Astrocyte (in vitro differentiated cells and primary cell): ENCODE data around the gene CRAT. TPM values are rescaled to one million over a fixed set of nuclear protein-coding genes. Genes with fewer than 3 reads are reported as not detected.

ENCODE experiments used
- DNase-seq: peaks from one replicate; pipeline ENCODE4 v3.0.0-alpha.2; 2010; ENCODE audit warnings: low read depth
- FAIRE-seq: peaks from 2 replicates; lab custom pipeline; 2011; peaks lifted over from hg19 to GRCh38; lab: Jason Lieb, UNC
- H2AFZ ChIP-seq: 2 replicates; pipeline ENCODE4 v1.6.0; 2012; ENCODE audit warnings: low read depth, low read length, inconsistent platforms
- H3K27ac ChIP-seq: 2 replicates; pipeline ENCODE4 v1.5.1; 2011; ENCODE audit warnings: low read depth, low read length, inconsistent platforms
- H3K27me3 ChIP-seq: 2 replicates; pipeline ENCODE4 v1.6.0; 2011; ENCODE audit warnings: low read length, inconsistent platforms; ENCODE audit not compliant: insufficient read depth
- H3K36me3 ChIP-seq: 2 replicates; pipeline ENCODE4 v1.5.1; 2011; ENCODE audit warnings: low read length, inconsistent platforms; ENCODE audit not compliant: insufficient read depth
- H3K4me1 ChIP-seq: 2 replicates; pipeline ENCODE4 v1.5.1; 2011; ENCODE audit warnings: low read length, inconsistent platforms; ENCODE audit not compliant: insufficient read depth
- H3K4me2 ChIP-seq: 2 replicates; pipeline ENCODE4 v1.6.0; 2012; ENCODE audit warnings: low read length, inconsistent platforms
- H3K4me3 ChIP-seq: 2 replicates; pipeline ENCODE4 v1.5.1; 2011; ENCODE audit warnings: low read depth, mild to moderate bottlenecking, low read length, inconsistent platforms; ENCODE audit not compliant: insufficient read depth
- H3K79me2 ChIP-seq: 2 replicates; pipeline ENCODE4 v1.6.0; 2012; ENCODE audit warnings: mild to moderate bottlenecking, low read length, inconsistent platforms; ENCODE audit not compliant: insufficient read depth
- H3K9ac ChIP-seq: 2 replicates; pipeline ENCODE4 v1.6.0; 2012; ENCODE audit warnings: mild to moderate bottlenecking, low read length, inconsistent platforms
- H3K9me3 ChIP-seq: 2 replicates; pipeline ENCODE4 v1.5.1; 2012; ENCODE audit warnings: low read depth, mild to moderate bottlenecking, low read length, inconsistent platforms; ENCODE audit not compliant: insufficient read depth
- H4K20me1 ChIP-seq: 2 replicates; pipeline ENCODE4 v1.6.0; 2012; ENCODE audit warnings: low read length, inconsistent platforms; ENCODE audit not compliant: insufficient read depth
- H3K27ac Mint-ChIP-seq: one replicate; pipeline ENCODE4 v1.8.0; 2021; ENCODE audit warnings: mild to moderate bottlenecking, mixed read lengths; ENCODE audit not compliant: unreplicated experiment
- H3K27me3 Mint-ChIP-seq: one replicate; pipeline ENCODE4 v1.8.0; 2021; ENCODE audit warnings: low read depth, mixed read lengths; ENCODE audit not compliant: unreplicated experiment
- H3K36me3 Mint-ChIP-seq: one replicate; pipeline ENCODE4 v1.8.0; 2021; ENCODE audit warnings: low read depth, mixed read lengths; ENCODE audit not compliant: unreplicated experiment
- H3K4me1 Mint-ChIP-seq: one replicate; pipeline ENCODE4 v1.8.0; 2021; ENCODE audit warnings: low read depth, mixed read lengths; ENCODE audit not compliant: unreplicated experiment
- H3K4me3 Mint-ChIP-seq: one replicate; pipeline ENCODE4 v1.8.0; 2021; ENCODE audit warnings: mild to moderate bottlenecking, moderate library complexity, mixed read lengths; ENCODE audit not compliant: unreplicated experiment
- H3K9me3 Mint-ChIP-seq: one replicate; pipeline ENCODE4 v1.8.0; 2021; ENCODE audit warnings: mild to moderate bottlenecking, mixed read lengths; ENCODE audit not compliant: unreplicated experiment
- EZH2 ChIP-seq: IDR thresholded peaks from 2 replicates; pipeline ENCODE4 v1.6.1; 2012; ENCODE audit warnings: mild to moderate bottlenecking, low read length, inconsistent platforms; ENCODE audit not compliant: insufficient read depth
- total RNA-seq: library from RNA; stranded (reverse); gene quantifications from 2 replicates; pipeline ENCODE4 v1.2.1, GENCODE V29; 2021
- TF ChIP-seq, protein P1 (sequence below): IDR thresholded peaks from 2 replicates; pipeline ENCODE4 v1.5.1; 2011; ENCODE audit warnings: low read depth, mild to moderate bottlenecking, inconsistent platforms, low read length, moderate library complexity; ENCODE audit not compliant: insufficient read depth

Gene CRAT
- total RNA-seq, 1 donor from 2014 or later, result 21.2 TPM

DNA sequence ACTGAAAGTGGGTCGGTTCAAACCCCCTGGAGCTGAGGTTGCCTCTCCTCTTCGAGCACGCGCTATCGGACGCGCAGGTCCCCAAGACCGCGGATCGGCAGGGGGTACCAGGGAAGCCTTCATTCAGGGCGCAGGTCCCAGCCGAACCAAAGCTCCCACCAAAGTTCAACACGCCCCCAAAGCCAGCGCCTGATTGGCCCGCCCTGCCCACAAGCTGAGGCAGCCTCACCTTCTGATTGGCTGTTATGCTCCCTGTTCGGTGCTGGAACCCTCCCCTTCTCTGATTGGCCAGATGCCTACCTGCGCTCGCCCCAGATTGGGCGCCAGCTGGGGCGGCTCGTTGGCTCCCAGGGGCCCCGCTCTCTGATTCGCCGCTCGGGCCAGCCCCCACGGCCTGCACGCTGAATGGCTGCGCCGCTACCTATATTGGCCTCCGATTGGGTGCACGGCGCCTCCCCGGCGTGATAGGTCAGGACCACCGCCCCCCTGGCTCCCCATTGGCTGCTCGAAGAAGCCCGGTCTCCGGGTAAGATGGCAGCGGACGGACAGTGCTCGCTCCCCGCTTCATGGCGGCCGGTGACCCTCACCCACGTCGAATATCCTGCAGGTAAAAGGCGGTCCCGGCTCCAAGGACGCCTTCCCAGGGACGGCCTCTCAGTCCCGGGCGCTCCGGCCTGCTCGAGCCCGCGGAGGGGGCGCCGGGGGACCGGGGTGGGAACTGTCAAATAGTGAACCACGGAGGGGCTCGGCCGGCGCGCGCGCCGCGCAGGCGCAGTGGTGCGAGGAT is 29.8 kb downstream of the CRAT start, which contains the start of gene DOLPP1:
DOLPP1 (plus strand) TSS at position 511 of the 787 bp plus-strand sequence; CDS start at position 532, 21 bp downstream.
- Mint-ChIP-seq H3K36me3 (peaks cover 4% of the 10 kb centered on the region), H3K9me3 (peaks cover 2% of the 10 kb centered on the region), H3K27ac (peak within 1 kb of the TSS; percentile 34), H3K27me3 (no peaks in the 10 kb centered on the region), H3K4me3 (peak within 1 kb of the TSS; percentile 85), H3K4me1 (no peaks in the 10 kb centered on the region)
- Histone ChIP-seq H3K4me1 (peaks cover 12% of the 10 kb centered on the region), H2AFZ (peak within 1 kb of the TSS; percentile 96), H3K27me3 (no peaks in the 10 kb centered on the region), H3K4me2 (peak within 1 kb of the TSS; percentile 99), H3K27ac (peak within 1 kb of the TSS; percentile 57), H3K4me3 (peak within 1 kb of the TSS; percentile 91), H3K79me2 (peaks cover 32% of the 10 kb centered on the region), H3K9me3 (no peaks in the 10 kb centered on the region), H4K20me1 (peaks cover 27% of the 10 kb centered on the region), H3K36me3 (peaks cover 2% of the 10 kb centered on the region), H3K9ac (peak within 1 kb of the TSS; percentile 94)
- FAIRE-seq (no peak), DNase-seq (peak; percentile 98)
- TF ChIP-seq, protein P1, sequence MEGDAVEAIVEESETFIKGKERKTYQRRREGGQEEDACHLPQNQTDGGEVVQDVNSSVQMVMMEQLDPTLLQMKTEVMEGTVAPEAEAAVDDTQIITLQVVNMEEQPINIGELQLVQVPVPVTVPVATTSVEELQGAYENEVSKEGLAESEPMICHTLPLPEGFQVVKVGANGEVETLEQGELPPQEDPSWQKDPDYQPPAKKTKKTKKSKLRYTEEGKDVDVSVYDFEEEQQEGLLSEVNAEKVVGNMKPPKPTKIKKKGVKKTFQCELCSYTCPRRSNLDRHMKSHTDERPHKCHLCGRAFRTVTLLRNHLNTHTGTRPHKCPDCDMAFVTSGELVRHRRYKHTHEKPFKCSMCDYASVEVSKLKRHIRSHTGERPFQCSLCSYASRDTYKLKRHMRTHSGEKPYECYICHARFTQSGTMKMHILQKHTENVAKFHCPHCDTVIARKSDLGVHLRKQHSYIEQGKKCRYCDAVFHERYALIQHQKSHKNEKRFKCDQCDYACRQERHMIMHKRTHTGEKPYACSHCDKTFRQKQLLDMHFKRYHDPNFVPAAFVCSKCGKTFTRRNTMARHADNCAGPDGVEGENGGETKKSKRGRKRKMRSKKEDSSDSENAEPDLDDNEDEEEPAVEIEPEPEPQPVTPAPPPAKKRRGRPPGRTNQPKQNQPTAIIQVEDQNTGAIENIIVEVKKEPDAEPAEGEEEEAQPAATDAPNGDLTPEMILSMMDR, result no peak
- TF ChIP-seq EZH2, result peak; percentile 99

DNA sequence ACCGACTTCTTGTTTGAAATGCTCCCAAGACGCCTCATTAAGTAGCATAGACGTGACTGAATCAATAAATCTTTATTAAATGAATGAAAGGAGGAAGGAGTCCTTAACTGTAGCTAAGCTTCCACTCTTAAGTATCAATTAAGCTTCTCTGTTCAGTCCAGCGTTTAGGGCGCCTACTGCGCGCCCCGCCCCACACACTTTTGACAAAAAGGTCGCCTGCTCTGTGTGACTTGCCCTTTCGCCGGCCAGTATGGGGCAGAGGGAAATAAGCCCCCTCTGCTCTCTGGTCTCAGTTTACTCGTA is 30.3 kb downstream of the CRAT start:
- no peak for DNase-seq
- H3K27me3 Mint-ChIP-seq, result no peaks in the 10 kb centered on the region
- Histone ChIP-seq H3K27ac (no peak overlapping the region), H3K4me3 (peak overlapping the region; percentile 91), H3K79me2 (peaks cover 32% of the 10 kb centered on the region), H4K20me1 (peaks cover 27% of the 10 kb centered on the region), H3K4me1 (peaks cover 12% of the 10 kb centered on the region), H3K36me3 (peaks cover 2% of the 10 kb centered on the region), H2AFZ (peak overlapping the region; percentile 94), H3K27me3 (no peaks in the 10 kb centered on the region), H3K4me2 (peak overlapping the region; percentile 94), H3K9me3 (no peaks in the 10 kb centered on the region), H3K9ac (peak overlapping the region; percentile 58)
- no peak overlapping the region for H3K27ac Mint-ChIP-seq
- no peak for FAIRE-seq
- peak overlapping the region; percentile 85 for H3K4me3 Mint-ChIP-seq
- no peaks in the 10 kb centered on the region for H3K4me1 Mint-ChIP-seq
- peaks cover 2% of the 10 kb centered on the region for H3K9me3 Mint-ChIP-seq
- peaks cover 4% of the 10 kb centered on the region for H3K36me3 Mint-ChIP-seq
- TF ChIP-seq, protein P1, result no peak
- TF ChIP-seq EZH2, result no peak

DNA sequence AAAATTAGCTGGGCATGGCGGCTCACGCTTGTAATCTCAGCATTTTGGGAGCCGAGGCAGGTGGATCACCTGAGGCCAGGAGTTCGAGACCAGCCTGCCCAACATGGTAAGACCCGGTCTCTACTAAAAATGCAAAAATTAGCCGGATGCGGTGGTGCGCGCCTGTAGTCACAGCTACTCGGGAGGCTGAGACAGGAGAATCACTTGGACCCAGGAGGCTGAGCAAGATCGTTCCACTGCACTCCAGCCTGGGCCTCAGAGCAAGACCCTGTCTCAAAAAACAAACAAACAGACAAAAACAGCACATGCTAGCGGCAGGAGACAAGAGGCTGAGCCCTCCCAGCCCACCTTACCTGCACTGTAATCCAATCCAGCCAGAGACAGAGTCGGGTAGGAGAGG is 30.8 kb downstream of the CRAT start:
- peak overlapping the region; percentile 94 for H3K4me2 ChIP-seq
- H3K9me3 ChIP-seq, result no peaks in the 10 kb centered on the region
- Mint-ChIP-seq H3K9me3 (peaks cover 2% of the 10 kb centered on the region), H3K36me3 (peaks cover 4% of the 10 kb centered on the region), H3K4me3 (peak overlapping the region; percentile 85), H3K27ac (no peak overlapping the region), H3K4me1 (no peaks in the 10 kb centered on the region), H3K27me3 (no peaks in the 10 kb centered on the region)
- peaks cover 32% of the 10 kb centered on the region for H3K79me2 ChIP-seq
- H3K4me1 ChIP-seq, result peaks cover 12% of the 10 kb centered on the region
- H2AFZ ChIP-seq, result peak overlapping the region; percentile 94
- H4K20me1 ChIP-seq, result peaks cover 23% of the 10 kb centered on the region
- no peak for DNase-seq
- H3K4me3 ChIP-seq, result peak overlapping the region; percentile 91
- no peak for TF ChIP-seq EZH2
- TF ChIP-seq, protein P1, result no peak
- peak overlapping the region; percentile 58 for H3K9ac ChIP-seq
- no peaks in the 10 kb centered on the region for H3K27me3 ChIP-seq
- H3K27ac ChIP-seq, result no peak overlapping the region
- FAIRE-seq, result no peak
- peaks cover 2% of the 10 kb centered on the region for H3K36me3 ChIP-seq
